ENCODE data around the gene NLRP6. TPM values are rescaled to one million over a fixed set of nuclear protein-coding genes. Genes with fewer than 3 reads are reported as not detected.
A peak's percentile ranks its signal among the peaks of the same experiment; 100 is the strongest.

NLRP6 gene
- total and polyA plus RNA-seq, 2 donors (not counting 1 experiment from before 2014, with no cell fraction given) = 1.4 to 2.7 TPM

GRCh38 chr11:235997-236773 is 42.0 kb upstream of the NLRP6 start, which contains the start of gene SIRT3:
Gene SIRT3, minus strand, starts transcription at chr11:236342. Its CDS starts 14 bp downstream, at chr11:236328.
- intact Hi-C loops (cut with micrococcal nuclease) = loop anchor here (1.0 to 5.0 kb wide), 5 partner anchors 29 to 270 kb away; partner anchors contain the start of genes BET1L, PGGHG, PTDSS2 and RIC8A
- Histone ChIP-seq H3K36me3 (replicated peaks in 1 of 2; ENCODE audit: control extremely low read depth in 1 of 2, control insufficient read depth in 1 of 2, extremely low read depth in 1 of 2, insufficient read depth in 2 of 2, low read length in 1 of 2) (peaks cover 4 to 22% of the 10 kb centered on the region in 2 experiments), H3K27ac (ENCODE audit: low read length in 2 of 2) (peak within 1 kb of the TSS; percentile 94 to 99), H2AFZ (ENCODE audit: insufficient read depth, low read depth, low read length, poor library complexity, severe bottlenecking) (peak within 1 kb of the TSS; percentile 92), H3K27me3 (replicated peaks in 1 of 4; ENCODE audit: control extremely low read depth in 1 of 4, control insufficient read depth in 3 of 4, insufficient read depth in 4 of 4, low read length in 3 of 4) (no peaks in the 10 kb centered on the region), H3K4me1 (ENCODE audit: control insufficient read depth in 2 of 2, insufficient read depth in 2 of 2, low read length in 2 of 2) (peaks cover 18 to 22% of the 10 kb centered on the region in 2 donors), H3K4me2 (replicated peaks; ENCODE audit: low read depth, low read length, poor library complexity, severe bottlenecking) (peak within 1 kb of the TSS; percentile 89), H3K9me3 (ENCODE audit: control extremely low read depth in 1 of 3, control insufficient read depth in 2 of 3, insufficient read depth in 1 of 3, low read length in 2 of 3) (no peaks in the 10 kb centered on the region), H3K4me3 (ENCODE audit: control extremely low read depth in 1 of 5, extremely low read depth in 1 of 5, insufficient read depth in 1 of 5, low read depth in 2 of 5, low read length in 4 of 5) (peak within 1 kb of the TSS; percentile 89 to 98 (median 95)), H3K79me2 (ENCODE audit: control insufficient read depth, insufficient read depth, low read length) (peaks cover 48% of the 10 kb centered on the region), H4K20me1 (ENCODE audit: control insufficient read depth, insufficient read depth, low read length, poor library complexity, severe bottlenecking) (peaks cover 23% of the 10 kb centered on the region), H3K9ac (ENCODE audit: low read length) (peak within 1 kb of the TSS; percentile 95)
- POLR2A ChIA-PET = interaction anchor here (1.2 to 3.4 kb wide), 4 partner anchors 21 to 118 kb away, joined by 3 to 25 read pairs (median 8); partner anchors contain the start of genes BET1L and RIC8A
- H3K27me3 Mint-ChIP-seq = no peaks in the 10 kb centered on the region
- peak within 1 kb of the TSS; percentile 99 for H3K4me3 Mint-ChIP-seq
- H3K27ac Mint-ChIP-seq = peak within 1 kb of the TSS; percentile 100
- no peaks in the 10 kb centered on the region for H3K9me3 Mint-ChIP-seq (ENCODE audit: insufficient read depth)
- DNase-seq = peak; percentile 91
- CTCF ChIA-PET = interaction anchor here (1.6 to 3.8 kb wide), 2 partner anchors 15 to 27 kb away, joined by 4 to 29 read pairs; no protein-coding TSS in a partner anchor
- ATAC-seq (ENCODE audit: low read depth) = peak; percentile 86
- H3K4me1 Mint-ChIP-seq = peaks cover 35% of the 10 kb centered on the region
- no peak for TF ChIP-seq EZH2 (IDR thresholded peaks at IDR 0.05; ENCODE audit: borderline replicate concordance, insufficient read depth, low read depth, low read length, poor library complexity, severe bottlenecking)
- TF ChIP-seq, protein P1, sequence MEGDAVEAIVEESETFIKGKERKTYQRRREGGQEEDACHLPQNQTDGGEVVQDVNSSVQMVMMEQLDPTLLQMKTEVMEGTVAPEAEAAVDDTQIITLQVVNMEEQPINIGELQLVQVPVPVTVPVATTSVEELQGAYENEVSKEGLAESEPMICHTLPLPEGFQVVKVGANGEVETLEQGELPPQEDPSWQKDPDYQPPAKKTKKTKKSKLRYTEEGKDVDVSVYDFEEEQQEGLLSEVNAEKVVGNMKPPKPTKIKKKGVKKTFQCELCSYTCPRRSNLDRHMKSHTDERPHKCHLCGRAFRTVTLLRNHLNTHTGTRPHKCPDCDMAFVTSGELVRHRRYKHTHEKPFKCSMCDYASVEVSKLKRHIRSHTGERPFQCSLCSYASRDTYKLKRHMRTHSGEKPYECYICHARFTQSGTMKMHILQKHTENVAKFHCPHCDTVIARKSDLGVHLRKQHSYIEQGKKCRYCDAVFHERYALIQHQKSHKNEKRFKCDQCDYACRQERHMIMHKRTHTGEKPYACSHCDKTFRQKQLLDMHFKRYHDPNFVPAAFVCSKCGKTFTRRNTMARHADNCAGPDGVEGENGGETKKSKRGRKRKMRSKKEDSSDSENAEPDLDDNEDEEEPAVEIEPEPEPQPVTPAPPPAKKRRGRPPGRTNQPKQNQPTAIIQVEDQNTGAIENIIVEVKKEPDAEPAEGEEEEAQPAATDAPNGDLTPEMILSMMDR (IDR thresholded peaks at IDR 0.05) = no peak
- WGBS (ENCODE audit: insufficient coverage) = 2% methylated on average over 49 of the region's 70 CpGs

Measured in B cell (primary cell).